Measurements from ENCODE around the gene RBM17.

GRCh38 chr10:6040205-6040604 lies 48.6 kb upstream of the RBM17 start:
- TF ChIP-seq CTCF (conservative IDR thresholded peaks at IDR 0.05; ENCODE audit: low read depth, low read length) (no peak), POLR2A (IDR thresholded peaks at IDR 0.05; ENCODE audit: low read depth, low read length) (no peak), RAD21 (IDR thresholded peaks at IDR 0.05; ENCODE audit: low read length) (no peak), MXI1 (IDR thresholded peaks at IDR 0.05; ENCODE audit: borderline replicate concordance, low read depth, low read length) (no peak)

All from IMR-90 (cell line).